ENCODE data around the gene TYW1. TPM values are rescaled to one million over a fixed set of nuclear protein-coding genes. Genes with fewer than 3 reads are reported as not detected.
"Not testable (repeated sequence)": the region's sequence is repeated elsewhere in the genome, so short reads cannot be mapped to it uniquely, and the experiment has no call there.

TYW1 gene
- total RNA-seq, 5 donors from 2014 or later (not counting 1 experiment from before 2014, with no cell fraction given), result 20.1 to 26.7 (median 22.7) TPM

DNA sequence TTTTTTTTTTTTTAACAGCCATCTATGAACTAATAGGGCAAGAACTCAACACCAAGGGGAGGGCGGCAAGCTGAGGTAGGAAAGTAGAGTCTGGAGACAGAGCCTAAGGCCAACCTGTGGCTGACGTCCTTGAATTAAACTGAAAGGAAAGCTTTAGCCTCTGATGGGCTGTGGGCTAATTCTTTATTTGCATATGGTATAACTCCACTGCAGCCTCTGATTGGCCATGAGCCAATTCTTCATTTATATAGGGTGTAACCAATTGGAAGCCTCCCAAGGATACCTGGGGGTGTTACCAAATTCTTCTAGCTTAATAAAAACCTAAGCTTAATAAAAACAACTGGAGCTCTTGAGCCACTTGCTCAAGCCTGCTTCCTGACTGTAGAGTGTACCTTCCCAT, 10.3 kb downstream of the TYW1 start:
- POLR2A ChIA-PET, result interaction anchor here in 1 of 2 donors (0.6 kb wide), 1 partner anchor 264 kb away, joined by 3 read pairs; no protein-coding TSS in a partner anchor
- ATAC-seq (replicated peaks in 1 of 4) (no peak), DNase-seq (no peak)
- H3K4me3 Mint-ChIP-seq, result no peak overlapping the region
- Histone ChIP-seq H3K9me3 (no peaks in the 10 kb centered on the region), H3K27me3 (replicated peaks in 1 of 2; ENCODE audit: control insufficient read depth in 2 of 2, extremely low read depth in 1 of 2, insufficient read depth in 2 of 2, low read length in 1 of 2) (no peaks in the 10 kb centered on the region), H3K27ac (ENCODE audit: low read length) (no peak overlapping the region), H3K4me1 (ENCODE audit: control insufficient read depth in 1 of 2, extremely low read depth in 1 of 2, insufficient read depth in 2 of 2, low read length in 2 of 2) (no peaks in the 10 kb centered on the region), H3K4me3 (ENCODE audit: control insufficient read depth in 1 of 2, extremely low read depth in 1 of 2, low read length in 1 of 2) (no peak overlapping the region), H3K36me3 (ENCODE audit: control insufficient read depth in 2 of 2, extremely low read depth in 1 of 2, insufficient read depth in 1 of 2, low read length in 1 of 2) (peaks cover 8 to 40% of the 10 kb centered on the region in 2 donors)
- CTCF ChIA-PET, result interaction anchor here in 1 of 2 donors (0.6 kb wide), 1 partner anchor 36 kb away, joined by 3 read pairs; no protein-coding TSS in a partner anchor
- no peaks in the 10 kb centered on the region for H3K27me3 Mint-ChIP-seq
- H3K9me3 Mint-ChIP-seq, result no peaks in the 10 kb centered on the region
- peaks cover 44% of the 10 kb centered on the region for H3K36me3 Mint-ChIP-seq
- no peak overlapping the region for H3K27ac Mint-ChIP-seq
- H3K4me1 Mint-ChIP-seq, result peaks cover 8 to 17% (median 12%) of the 10 kb centered on the region in 3 donors
- no CpG with 5 or more reads among the region's 2 CpGs for WGBS (ENCODE audit: insufficient coverage)

DNA sequence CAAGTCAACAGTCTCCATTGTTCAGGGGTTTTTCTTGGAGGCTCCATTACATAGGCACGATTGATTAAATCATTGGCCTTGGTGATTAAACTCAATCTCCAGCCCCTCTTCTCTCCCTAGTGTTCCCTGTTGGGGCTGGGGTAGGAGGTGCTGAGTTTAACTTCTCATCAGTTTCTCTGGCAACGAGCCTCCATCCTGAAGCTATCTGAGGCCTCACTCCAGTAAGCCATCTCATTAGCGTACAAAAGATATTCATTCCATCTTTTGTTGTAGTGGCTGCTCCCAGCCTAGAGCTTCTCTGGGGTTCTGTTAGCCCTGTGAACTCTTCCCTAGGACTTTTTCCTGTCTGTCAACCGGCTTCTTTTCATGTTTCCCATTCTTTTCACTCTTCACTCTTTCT, 11.6 kb downstream of the TYW1 start:
- Mint-ChIP-seq H3K36me3 (peaks cover 42% of the 10 kb centered on the region), H3K9me3 (no peaks in the 10 kb centered on the region), H3K27me3 (no peaks in the 10 kb centered on the region), H3K4me1 (peaks cover 4 to 11% (median 7%) of the 10 kb centered on the region in 3 donors), H3K27ac (no peak overlapping the region), H3K4me3 (no peak overlapping the region)
- ChIA-PET POLR2A (no interaction called here), CTCF (no interaction called here)
- WGBS (ENCODE audit: insufficient coverage), result 100% methylated on average over 1 of the region's 4 CpGs
- DNase-seq, result no peak
- Histone ChIP-seq H3K4me3 (ENCODE audit: control insufficient read depth in 1 of 2, extremely low read depth in 1 of 2, low read length in 1 of 2) (no peak overlapping the region), H3K27ac (ENCODE audit: low read length) (no peak overlapping the region), H3K9me3 (no peaks in the 10 kb centered on the region), H3K36me3 (ENCODE audit: control insufficient read depth in 2 of 2, extremely low read depth in 1 of 2, insufficient read depth in 1 of 2, low read length in 1 of 2) (peaks cover 10 to 41% of the 10 kb centered on the region in 2 donors), H3K27me3 (replicated peaks in 1 of 2; ENCODE audit: control insufficient read depth in 2 of 2, extremely low read depth in 1 of 2, insufficient read depth in 2 of 2, low read length in 1 of 2) (no peaks in the 10 kb centered on the region), H3K4me1 (ENCODE audit: control insufficient read depth in 1 of 2, extremely low read depth in 1 of 2, insufficient read depth in 2 of 2, low read length in 2 of 2) (no peaks in the 10 kb centered on the region)
- ATAC-seq (replicated peaks in 1 of 4), result no peak

DNA sequence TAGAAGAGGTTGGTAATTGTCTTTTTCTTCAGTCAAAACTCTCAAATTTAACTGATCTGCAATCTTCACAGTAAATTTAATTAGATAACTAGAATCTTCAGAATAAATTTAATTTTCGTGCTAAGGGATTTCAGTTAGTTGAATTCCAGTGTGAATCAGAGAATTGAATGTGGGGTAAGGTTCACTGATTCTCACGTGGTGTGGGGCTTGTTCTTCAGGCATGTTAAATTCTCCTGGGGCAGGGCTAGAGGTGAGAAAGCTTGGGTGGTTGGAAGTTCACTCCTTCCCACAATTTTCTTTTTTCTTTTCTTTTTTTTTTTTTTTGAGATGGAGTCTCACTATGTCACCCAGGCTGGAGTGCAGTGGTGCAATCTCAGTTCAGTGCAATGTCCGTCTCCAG, 13.0 kb downstream of the TYW1 start:
- H3K9me3 ChIP-seq; DNase-seq; POLR2A ChIA-PET; CTCF ChIA-PET; H3K9me3 Mint-ChIP-seq; H3K4me3 ChIP-seq (ENCODE audit: control insufficient read depth in 1 of 2, extremely low read depth in 1 of 2, low read length in 1 of 2); H3K4me1 ChIP-seq (ENCODE audit: control insufficient read depth in 1 of 2, extremely low read depth in 1 of 2, insufficient read depth in 2 of 2, low read length in 2 of 2); H3K27ac Mint-ChIP-seq; H3K27me3 ChIP-seq (replicated peaks in 1 of 2; ENCODE audit: control insufficient read depth in 2 of 2, extremely low read depth in 1 of 2, insufficient read depth in 2 of 2, low read length in 1 of 2); H3K4me3 Mint-ChIP-seq; ATAC-seq (replicated peaks in 1 of 4); H3K27me3 Mint-ChIP-seq; H3K27ac ChIP-seq (ENCODE audit: low read length); H3K4me1 Mint-ChIP-seq: not testable (repeated sequence)
- H3K36me3 Mint-ChIP-seq, result peaks cover 45% of the 10 kb centered on the region
- H3K36me3 ChIP-seq (ENCODE audit: control insufficient read depth in 2 of 2, extremely low read depth in 1 of 2, insufficient read depth in 1 of 2, low read length in 1 of 2), result peaks cover 10 to 50% of the 10 kb centered on the region in 2 donors
- no CpG with 5 or more reads among the region's 3 CpGs for WGBS (ENCODE audit: insufficient coverage)

DNA sequence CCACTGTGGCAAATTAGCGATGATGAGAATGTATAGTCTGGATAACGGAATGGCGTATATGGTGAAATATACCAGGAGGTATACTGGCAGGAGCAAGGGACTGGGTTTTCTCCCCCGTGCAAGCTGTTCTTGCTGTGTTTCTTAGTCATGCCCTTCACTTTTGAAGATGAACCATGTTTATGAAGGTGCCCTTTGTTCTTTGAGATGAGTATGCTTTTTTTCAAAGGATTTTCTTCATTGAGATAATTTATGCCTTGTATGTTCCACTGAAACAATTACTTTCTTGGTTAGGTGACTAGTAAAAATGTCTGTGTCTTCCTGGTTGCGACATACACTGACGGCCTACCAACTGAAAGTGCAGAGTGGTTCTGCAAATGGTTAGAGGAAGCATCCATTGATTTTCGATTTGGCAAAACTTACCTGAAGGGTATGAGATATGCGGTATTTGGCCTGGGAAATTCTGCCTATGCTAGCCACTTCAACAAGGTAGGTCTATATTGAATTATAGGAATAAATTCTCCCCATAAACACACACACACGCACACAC, 17.5 kb downstream of the TYW1 start:
- H3K27ac ChIP-seq (ENCODE audit: low read length); H3K4me3 ChIP-seq (ENCODE audit: control insufficient read depth in 1 of 2, extremely low read depth in 1 of 2, low read length in 1 of 2); H3K4me1 ChIP-seq (ENCODE audit: control insufficient read depth in 1 of 2, extremely low read depth in 1 of 2, insufficient read depth in 2 of 2, low read length in 2 of 2); H3K27me3 Mint-ChIP-seq; POLR2A ChIA-PET; H3K27me3 ChIP-seq (replicated peaks in 1 of 2; ENCODE audit: control insufficient read depth in 2 of 2, extremely low read depth in 1 of 2, insufficient read depth in 2 of 2, low read length in 1 of 2); H3K9me3 Mint-ChIP-seq; H3K4me1 Mint-ChIP-seq; DNase-seq; CTCF ChIA-PET; H3K27ac Mint-ChIP-seq; H3K9me3 ChIP-seq; H3K4me3 Mint-ChIP-seq; ATAC-seq (replicated peaks in 1 of 4): not testable (repeated sequence)
- 100% methylated on average over 4 of the region's 9 CpGs for WGBS (ENCODE audit: insufficient coverage)
- H3K36me3 ChIP-seq (ENCODE audit: control insufficient read depth in 2 of 2, extremely low read depth in 1 of 2, insufficient read depth in 1 of 2, low read length in 1 of 2), result peaks cover 8 to 43% of the 10 kb centered on the region in 2 donors
- peaks cover 43% of the 10 kb centered on the region for H3K36me3 Mint-ChIP-seq

- H3K27ac ChIP-seq (ENCODE audit: low read length); DNase-seq; H3K4me3 ChIP-seq (ENCODE audit: control insufficient read depth in 1 of 2, extremely low read depth in 1 of 2, low read length in 1 of 2); ATAC-seq (replicated peaks in 1 of 4); H3K9me3 Mint-ChIP-seq; H3K4me1 Mint-ChIP-seq; H3K27me3 Mint-ChIP-seq; H3K9me3 ChIP-seq; H3K4me3 Mint-ChIP-seq; H3K27me3 ChIP-seq (replicated peaks in 1 of 2; ENCODE audit: control insufficient read depth in 2 of 2, extremely low read depth in 1 of 2, insufficient read depth in 2 of 2, low read length in 1 of 2); H3K4me1 ChIP-seq (ENCODE audit: control insufficient read depth in 1 of 2, extremely low read depth in 1 of 2, insufficient read depth in 2 of 2, low read length in 2 of 2); CTCF ChIA-PET; POLR2A ChIA-PET; H3K27ac Mint-ChIP-seq: not testable (repeated sequence)
- WGBS (ENCODE audit: insufficient coverage), result no CpG with 5 or more reads among the region's 8 CpGs
- peaks cover 58% of the 10 kb centered on the region for H3K36me3 Mint-ChIP-seq
- H3K36me3 ChIP-seq (ENCODE audit: control insufficient read depth in 2 of 2, extremely low read depth in 1 of 2, insufficient read depth in 1 of 2, low read length in 1 of 2), result peaks cover 3 to 57% of the 10 kb centered on the region in 2 donors
Observed at GRCh38 chr7:67017971-67018370, 21.3 kb downstream of the TYW1 start.

- POLR2A ChIA-PET, result interaction anchor here in 1 of 2 donors (0.6 kb wide), 1 partner anchor 462 kb away, joined by 3 read pairs; no protein-coding TSS in a partner anchor
Observed at GRCh38 chr7:67018940-67019339, 22.3 kb downstream of the TYW1 start.

More at GRCh38 chr7:67018940-67019339, 22.3 kb downstream of the TYW1 start:
- no peaks in the 10 kb centered on the region for H3K27me3 Mint-ChIP-seq
- H3K4me1 Mint-ChIP-seq, result peaks cover 0 to 5% (median 0%) of the 10 kb centered on the region in 3 donors
- WGBS (ENCODE audit: insufficient coverage), result 90% methylated on average over 7 of the region's 7 CpGs
- H3K4me3 ChIP-seq (ENCODE audit: control insufficient read depth in 1 of 2, extremely low read depth in 1 of 2, low read length in 1 of 2), result no peak overlapping the region
- H3K9me3 Mint-ChIP-seq, result no peaks in the 10 kb centered on the region
- no peak overlapping the region for H3K27ac ChIP-seq (ENCODE audit: low read length)
- no peaks in the 10 kb centered on the region for H3K4me1 ChIP-seq (ENCODE audit: control insufficient read depth in 1 of 2, extremely low read depth in 1 of 2, insufficient read depth in 2 of 2, low read length in 2 of 2)
- no peak for ATAC-seq (replicated peaks in 1 of 4)
- CTCF ChIA-PET, result no interaction called here
- DNase-seq, result no peak
- no peak overlapping the region for H3K4me3 Mint-ChIP-seq
- no peak overlapping the region for H3K27ac Mint-ChIP-seq
- peaks cover 61% of the 10 kb centered on the region for H3K36me3 Mint-ChIP-seq
- peaks cover 3 to 51% of the 10 kb centered on the region in 2 donors for H3K36me3 ChIP-seq (ENCODE audit: control insufficient read depth in 2 of 2, extremely low read depth in 1 of 2, insufficient read depth in 1 of 2, low read length in 1 of 2)
- no peaks in the 10 kb centered on the region for H3K9me3 ChIP-seq
- H3K27me3 ChIP-seq (replicated peaks in 1 of 2; ENCODE audit: control insufficient read depth in 2 of 2, extremely low read depth in 1 of 2, insufficient read depth in 2 of 2, low read length in 1 of 2), result no peaks in the 10 kb centered on the region
